Measurements from ENCODE around the gene MRPS26. TPM values are rescaled to one million over a fixed set of nuclear protein-coding genes. Genes with fewer than 3 reads are reported as not detected.
A peak's percentile ranks its signal among the peaks of the same experiment; 100 is the strongest.

Gene MRPS26
- total and polyA plus RNA-seq, 2 of the 13 experiments (the other 11 are each of a cell fraction or from before 2014, with no cell fraction given), result 89.8 to 187 TPM

DNA sequence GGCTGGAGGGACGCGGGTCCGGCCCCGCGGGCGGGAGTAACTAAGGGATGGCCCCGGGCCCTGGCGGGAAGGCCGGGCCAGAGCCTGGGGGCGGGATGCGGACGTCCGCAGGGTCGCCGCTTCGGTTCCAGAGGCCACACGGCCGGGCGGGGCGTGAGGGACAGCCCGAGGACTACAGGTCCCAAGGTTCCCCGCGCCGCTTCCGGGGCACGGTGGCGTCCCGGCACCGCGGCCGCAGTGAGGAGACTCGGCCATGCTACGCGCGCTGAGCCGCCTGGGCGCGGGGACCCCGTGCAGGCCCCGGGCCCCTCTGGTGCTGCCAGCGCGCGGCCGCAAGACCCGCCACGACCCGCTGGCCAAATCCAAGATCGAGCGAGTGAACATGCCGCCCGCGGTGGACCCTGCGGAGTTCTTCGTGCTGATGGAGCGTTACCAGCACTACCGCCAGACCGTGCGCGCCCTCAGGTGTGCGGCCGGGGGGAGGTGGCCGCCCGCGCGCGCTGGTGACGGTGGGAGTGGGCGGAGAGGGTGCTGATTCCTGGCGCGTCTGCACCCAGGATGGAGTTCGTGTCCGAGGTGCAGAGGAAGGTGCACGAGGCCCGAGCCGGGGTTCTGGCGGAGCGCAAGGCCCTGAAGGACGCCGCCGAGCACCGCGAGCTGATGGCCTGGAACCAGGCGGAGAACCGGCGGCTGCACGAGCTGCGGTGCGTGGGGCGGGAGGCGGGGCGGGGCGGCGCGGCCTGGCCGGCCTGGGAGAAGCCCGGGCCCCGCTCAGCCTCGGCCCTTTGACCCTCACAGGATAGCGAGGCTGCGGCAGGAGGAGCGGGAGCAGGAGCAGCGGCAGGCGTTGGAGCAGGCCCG lies at the start of gene MRPS26 (continued):
- TF ChIP-seq, protein P1, sequence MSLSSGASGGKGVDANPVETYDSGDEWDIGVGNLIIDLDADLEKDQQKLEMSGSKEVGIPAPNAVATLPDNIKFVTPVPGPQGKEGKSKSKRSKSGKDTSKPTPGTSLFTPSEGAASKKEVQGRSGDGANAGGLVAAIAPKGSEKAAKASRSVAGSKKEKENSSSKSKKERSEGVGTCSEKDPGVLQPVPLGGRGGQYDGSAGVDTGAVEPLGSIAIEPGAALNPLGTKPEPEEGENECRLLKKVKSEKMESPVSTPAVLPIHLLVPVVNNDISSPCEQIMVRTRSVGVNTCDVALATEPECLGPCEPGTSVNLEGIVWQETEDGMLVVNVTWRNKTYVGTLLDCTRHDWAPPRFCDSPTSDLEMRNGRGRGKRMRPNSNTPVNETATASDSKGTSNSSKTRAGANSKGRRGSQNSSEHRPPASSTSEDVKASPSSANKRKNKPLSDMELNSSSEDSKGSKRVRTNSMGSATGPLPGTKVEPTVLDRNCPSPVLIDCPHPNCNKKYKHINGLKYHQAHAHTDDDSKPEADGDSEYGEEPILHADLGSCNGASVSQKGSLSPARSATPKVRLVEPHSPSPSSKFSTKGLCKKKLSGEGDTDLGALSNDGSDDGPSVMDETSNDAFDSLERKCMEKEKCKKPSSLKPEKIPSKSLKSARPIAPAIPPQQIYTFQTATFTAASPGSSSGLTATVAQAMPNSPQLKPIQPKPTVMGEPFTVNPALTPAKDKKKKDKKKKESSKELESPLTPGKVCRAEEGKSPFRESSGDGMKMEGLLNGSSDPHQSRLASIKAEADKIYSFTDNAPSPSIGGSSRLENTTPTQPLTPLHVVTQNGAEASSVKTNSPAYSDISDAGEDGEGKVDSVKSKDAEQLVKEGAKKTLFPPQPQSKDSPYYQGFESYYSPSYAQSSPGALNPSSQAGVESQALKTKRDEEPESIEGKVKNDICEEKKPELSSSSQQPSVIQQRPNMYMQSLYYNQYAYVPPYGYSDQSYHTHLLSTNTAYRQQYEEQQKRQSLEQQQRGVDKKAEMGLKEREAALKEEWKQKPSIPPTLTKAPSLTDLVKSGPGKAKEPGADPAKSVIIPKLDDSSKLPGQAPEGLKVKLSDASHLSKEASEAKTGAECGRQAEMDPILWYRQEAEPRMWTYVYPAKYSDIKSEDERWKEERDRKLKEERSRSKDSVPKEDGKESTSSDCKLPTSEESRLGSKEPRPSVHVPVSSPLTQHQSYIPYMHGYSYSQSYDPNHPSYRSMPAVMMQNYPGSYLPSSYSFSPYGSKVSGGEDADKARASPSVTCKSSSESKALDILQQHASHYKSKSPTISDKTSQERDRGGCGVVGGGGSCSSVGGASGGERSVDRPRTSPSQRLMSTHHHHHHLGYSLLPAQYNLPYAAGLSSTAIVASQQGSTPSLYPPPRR (CRISPR knock-in tag; IDR thresholded peaks at IDR 0.05; ENCODE audit: borderline replicate concordance), result peak; percentile 71; the same call in 1 of the 2 replicates
- TF ChIP-seq, protein P2, sequence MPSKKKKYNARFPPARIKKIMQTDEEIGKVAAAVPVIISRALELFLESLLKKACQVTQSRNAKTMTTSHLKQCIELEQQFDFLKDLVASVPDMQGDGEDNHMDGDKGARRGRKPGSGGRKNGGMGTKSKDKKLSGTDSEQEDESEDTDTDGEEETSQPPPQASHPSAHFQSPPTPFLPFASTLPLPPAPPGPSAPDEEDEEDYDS (CRISPR knock-in tag; IDR thresholded peaks at IDR 0.05), result peak; percentile 58
- TF ChIP-seq KDM6A (CRISPR knock-in tag; IDR thresholded peaks at IDR 0.05; ENCODE audit: low read depth) (no peak; the same call in 1 of the 2 replicates), HOXD1 (CRISPR knock-in tag; IDR thresholded peaks at IDR 0.05) (peak; percentile 80), ZNF292 (CRISPR knock-in tag; IDR thresholded peaks at IDR 0.05; ENCODE audit: borderline replicate concordance, low read depth) (no peak), ZEB1 (IDR thresholded peaks at IDR 0.05; ENCODE audit: insufficient replicate concordance, low read depth) (no peak), RFX5 (IDR thresholded peaks at IDR 0.05; ENCODE audit: low read depth, low read length) (no peak), ZMYM4 (CRISPR knock-in tag; IDR thresholded peaks at IDR 0.05) (peak; percentile 83), ZSCAN29 (CRISPR knock-in tag; conservative IDR thresholded peaks at IDR 0.05) (peak; percentile 98), FOXK1 (CRISPR knock-in tag; IDR thresholded peaks at IDR 0.05; ENCODE audit: borderline replicate concordance, low read depth) (no peak)
- TF ChIP-seq, protein P3, sequence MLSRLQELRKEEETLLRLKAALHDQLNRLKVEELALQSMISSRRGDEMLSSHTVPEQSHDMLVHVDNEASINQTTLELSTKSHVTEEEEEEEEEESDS (CRISPR knock-in tag; IDR thresholded peaks at IDR 0.05; ENCODE audit: borderline replicate concordance), result 0 out of 2 replicates have a peak, but pooled peaks have one; percentile 93
- TF ChIP-seq, protein P4, sequence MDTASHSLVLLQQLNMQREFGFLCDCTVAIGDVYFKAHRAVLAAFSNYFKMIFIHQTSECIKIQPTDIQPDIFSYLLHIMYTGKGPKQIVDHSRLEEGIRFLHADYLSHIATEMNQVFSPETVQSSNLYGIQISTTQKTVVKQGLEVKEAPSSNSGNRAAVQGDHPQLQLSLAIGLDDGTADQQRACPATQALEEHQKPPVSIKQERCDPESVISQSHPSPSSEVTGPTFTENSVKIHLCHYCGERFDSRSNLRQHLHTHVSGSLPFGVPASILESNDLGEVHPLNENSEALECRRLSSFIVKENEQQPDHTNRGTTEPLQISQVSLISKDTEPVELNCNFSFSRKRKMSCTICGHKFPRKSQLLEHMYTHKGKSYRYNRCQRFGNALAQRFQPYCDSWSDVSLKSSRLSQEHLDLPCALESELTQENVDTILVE (CRISPR knock-in tag; IDR thresholded peaks at IDR 0.05), result peak; percentile 82
- TF ChIP-seq, protein P5, sequence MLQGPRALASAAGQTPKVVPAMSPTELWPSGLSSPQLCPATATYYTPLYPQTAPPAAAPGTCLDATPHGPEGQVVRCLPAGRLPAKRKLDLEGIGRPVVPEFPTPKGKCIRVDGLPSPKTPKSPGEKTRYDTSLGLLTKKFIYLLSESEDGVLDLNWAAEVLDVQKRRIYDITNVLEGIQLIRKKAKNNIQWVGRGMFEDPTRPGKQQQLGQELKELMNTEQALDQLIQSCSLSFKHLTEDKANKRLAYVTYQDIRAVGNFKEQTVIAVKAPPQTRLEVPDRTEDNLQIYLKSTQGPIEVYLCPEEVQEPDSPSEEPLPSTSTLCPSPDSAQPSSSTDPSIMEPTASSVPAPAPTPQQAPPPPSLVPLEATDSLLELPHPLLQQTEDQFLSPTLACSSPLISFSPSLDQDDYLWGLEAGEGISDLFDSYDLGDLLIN (CRISPR knock-in tag; IDR thresholded peaks at IDR 0.05; ENCODE audit: borderline replicate concordance), result peak; percentile 87
- TF ChIP-seq, protein P6, sequence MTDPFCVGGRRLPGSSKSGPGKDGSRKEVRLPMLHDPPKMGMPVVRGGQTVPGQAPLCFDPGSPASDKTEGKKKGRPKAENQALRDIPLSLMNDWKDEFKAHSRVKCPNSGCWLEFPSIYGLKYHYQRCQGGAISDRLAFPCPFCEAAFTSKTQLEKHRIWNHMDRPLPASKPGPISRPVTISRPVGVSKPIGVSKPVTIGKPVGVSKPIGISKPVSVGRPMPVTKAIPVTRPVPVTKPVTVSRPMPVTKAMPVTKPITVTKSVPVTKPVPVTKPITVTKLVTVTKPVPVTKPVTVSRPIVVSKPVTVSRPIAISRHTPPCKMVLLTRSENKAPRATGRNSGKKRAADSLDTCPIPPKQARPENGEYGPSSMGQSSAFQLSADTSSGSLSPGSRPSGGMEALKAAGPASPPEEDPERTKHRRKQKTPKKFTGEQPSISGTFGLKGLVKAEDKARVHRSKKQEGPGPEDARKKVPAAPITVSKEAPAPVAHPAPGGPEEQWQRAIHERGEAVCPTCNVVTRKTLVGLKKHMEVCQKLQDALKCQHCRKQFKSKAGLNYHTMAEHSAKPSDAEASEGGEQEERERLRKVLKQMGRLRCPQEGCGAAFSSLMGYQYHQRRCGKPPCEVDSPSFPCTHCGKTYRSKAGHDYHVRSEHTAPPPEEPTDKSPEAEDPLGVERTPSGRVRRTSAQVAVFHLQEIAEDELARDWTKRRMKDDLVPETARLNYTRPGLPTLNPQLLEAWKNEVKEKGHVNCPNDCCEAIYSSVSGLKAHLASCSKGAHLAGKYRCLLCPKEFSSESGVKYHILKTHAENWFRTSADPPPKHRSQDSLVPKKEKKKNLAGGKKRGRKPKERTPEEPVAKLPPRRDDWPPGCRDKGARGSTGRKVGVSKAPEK (CRISPR knock-in tag; IDR thresholded peaks at IDR 0.05; ENCODE audit: borderline replicate concordance), result 0 out of 2 replicates have a peak, but pooled peaks have one; percentile 46
- TF ChIP-seq, protein P7, sequence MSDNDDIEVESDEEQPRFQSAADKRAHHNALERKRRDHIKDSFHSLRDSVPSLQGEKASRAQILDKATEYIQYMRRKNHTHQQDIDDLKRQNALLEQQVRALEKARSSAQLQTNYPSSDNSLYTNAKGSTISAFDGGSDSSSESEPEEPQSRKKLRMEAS (IDR thresholded peaks at IDR 0.05), result peak; percentile 93
